GM12878 (cell line): ENCODE measurements around the gene IGF1R. TPM values are rescaled to one million over a fixed set of nuclear protein-coding genes. Genes with fewer than 3 reads are reported as not detected.

ENCODE experiments used
- ATAC-seq: fragments of 200-7000 bp; cut with Tn5 transposase; 3 replicates; pipeline ENCODE4 v1.9.1; 2020; ENCODE audit warnings: mild to moderate bottlenecking, moderate library complexity
- BruUV-seq: library from RNA; stranded (reverse); fragments of 400-500 nt; replicated peaks from 2 replicates; lab custom pipeline; 2021; lab: Mats Ljungman, UMichigan
- CTCF ChIA-PET: fragments of 300-600 bp; sonication (Branson Sonifier 250); formaldehyde crosslinking; extraction: SDS; loops from one replicate; lab custom pipeline; 2021; ENCODE audit warnings: inconsistent platforms; lab: Yijun Ruan, JAX
- POLR2A ChIA-PET: fragments of 350-600 bp; formaldehyde crosslinking; extraction: SDS; loops from one replicate; lab custom pipeline; 2021; ENCODE audit warnings: inconsistent platforms; lab: Charles Lee
- RAD21 ChIA-PET: fragments of 300-600 bp; sonication (Branson Sonifier 250); formaldehyde crosslinking; loops from one replicate; lab custom pipeline; 2023; ENCODE audit warnings: antibody characterized with exemption; ENCODE audit not compliant: unreplicated experiment; lab: Charles Lee
- SMC1A ChIA-PET: fragments of 300-600 bp; sonication (Branson Sonifier 250); formaldehyde crosslinking; loops from one replicate; lab custom pipeline; 2023; ENCODE audit not compliant: unreplicated experiment, uncharacterized antibody; lab: Charles Lee
- DNase-seq: peaks from one replicate; pipeline ENCODE4 v3.0.0-alpha.2; 2011; ENCODE audit warnings: low read depth, low spot score
- FAIRE-seq: peaks from 3 replicates; lab custom pipeline; 2011; peaks lifted over from hg19 to GRCh38; lab: Jason Lieb, UNC
- H2AFZ ChIP-seq: 2 replicates; pipeline ENCODE4 v1.6.0; 2011; ENCODE audit warnings: low read depth, low read length, control low read depth; ENCODE audit not compliant: control insufficient read depth
- H3K27ac ChIP-seq: 2 replicates; pipeline ENCODE4 v1.5.1; 2011; ENCODE audit warnings: control low read depth; ENCODE audit not compliant: control insufficient read depth, insufficient read depth
- H3K27me3 ChIP-seq, 2 experiments: replicated peaks in 1 of 2; 2 replicates each; pipeline versions ENCODE4 v1.6.0 to v1.6.1; 2011; ENCODE audit warnings: low read length in 1 of 2; ENCODE audit not compliant: control insufficient read depth in 2 of 2, insufficient read depth in 2 of 2
- H3K36me3 ChIP-seq, 2 experiments: 2 replicates each; pipeline ENCODE4 v1.5.1; 2011; ENCODE audit warnings: low read length in 1 of 2; ENCODE audit not compliant: control insufficient read depth in 2 of 2, insufficient read depth in 2 of 2
- H3K4me1 ChIP-seq: 2 replicates; pipeline ENCODE4 v1.6.1; 2011; ENCODE audit warnings: mild to moderate bottlenecking, low read length, moderate library complexity, mixed read lengths; ENCODE audit not compliant: control insufficient read depth, insufficient read depth
- H3K4me2 ChIP-seq: 2 replicates; pipeline ENCODE4 v1.6.0; 2011; ENCODE audit warnings: control low read depth; ENCODE audit not compliant: control insufficient read depth, insufficient read depth
- H3K4me3 ChIP-seq: fragments of 200-600 bp; sonication (generic); 2 replicates; pipeline ENCODE4 v1.5.1; 2016
- H3K79me2 ChIP-seq: 2 replicates; pipeline ENCODE4 v1.6.0; 2011; ENCODE audit warnings: low read length; ENCODE audit not compliant: control insufficient read depth, insufficient read depth
- H3K9ac ChIP-seq: 2 replicates; pipeline ENCODE4 v1.8.0; 2011; ENCODE audit warnings: low read length, control low read depth, mixed read lengths; ENCODE audit not compliant: control insufficient read depth, insufficient read depth
- H3K9me3 ChIP-seq: replicated peaks from 3 replicates; pipeline ENCODE4 v1.5.1; 2011; ENCODE audit warnings: mild to moderate bottlenecking, low read length; ENCODE audit not compliant: control insufficient read depth, insufficient read depth
- H4K20me1 ChIP-seq: 2 replicates; pipeline ENCODE4 v1.6.0; 2011; ENCODE audit not compliant: control insufficient read depth, insufficient read depth
- PAX5 ChIP-seq: IDR thresholded peaks from 2 replicates; pipeline ENCODE4 v1.6.1; 2011; ENCODE audit warnings: low read depth, low read length, borderline replicate concordance
- PBX3 ChIP-seq: IDR thresholded peaks from 2 replicates; pipeline ENCODE4 v1.6.1; 2011; ENCODE audit warnings: mild to moderate bottlenecking, low read depth, low read length, moderate library complexity; ENCODE audit not compliant: insufficient replicate concordance
- STAT3 ChIP-seq: IDR thresholded peaks from 2 replicates; pipeline ENCODE4 v1.6.1; 2011; ENCODE audit warnings: low read depth, low read length, improper control_type of control experiment
- SUPT20H ChIP-seq: IDR thresholded peaks from 2 replicates; pipeline ENCODE4 v1.6.1; 2011; ENCODE audit warnings: low read depth, mild to moderate bottlenecking, low read length, moderate library complexity, borderline replicate concordance; ENCODE audit not compliant: control insufficient read depth
- TARDBP ChIP-seq: IDR thresholded peaks from 2 replicates; pipeline ENCODE4 v1.6.1; 2016; ENCODE audit warnings: borderline replicate concordance
- YY1 ChIP-seq: IDR thresholded peaks from 2 replicates; pipeline ENCODE4 v1.6.1; 2011; ENCODE audit warnings: low read depth, mild to moderate bottlenecking, low read length
- WGBS: methylation state at CpG from one replicate; pipeline ENCODE4 v1.1.6; 2016; ENCODE audit warnings: low lambda C conversion rate; ENCODE audit not compliant: insufficient replicate concordance, insufficient coverage; ENCODE audit errors: missing lambda C conversion rate; 5-methylcytosine and 5-hydroxymethylcytosine counted together
- in situ Hi-C: fragments of 300-500 bp; cut with MboI; formaldehyde crosslinking; loops from 9 replicates; pipeline ENCODE4 v1.14.3; 2018; ENCODE audit warnings: mixed read lengths
- intact Hi-C: fragments of 100-400 bp; cut with micrococcal nuclease; formaldehyde crosslinking; loops from one replicate; pipeline ENCODE4 v1.14.2; 2022; ENCODE audit not compliant: unreplicated experiment
- polyA plus RNA-seq, 11 experiments: library from polyadenylated mRNA; depleted of rRNA in 4 of 11; unstranded in 6 of 11; stranded (reverse) in 5 of 11; fragments of >200 nt; fragmentation: Nextera tagmentation in 4 of 11; fragmentation: Illumina TruSeq in 1 of 11; extraction: Ambion mirVana in 4 of 11; extraction: Trizol in 1 of 11; gene quantifications; 1 replicate in 1 of 11; 2 replicates in 10 of 11; pipeline versions ENCODE4 v1.2.1 to v1.2.3, GENCODE V29; 2011 to 2016; ENCODE audit warnings: inconsistent platforms in 2 of 11, missing spikeins in 2 of 11, low read depth in 1 of 11
- total RNA-seq, 4 experiments: library from RNA; depleted of rRNA in 3 of 4; stranded (reverse); fragments of >200 nt in 3 of 4; fragmentation: Illumina TruSeq in 1 of 4; extraction: Trizol in 1 of 4; gene quantifications; 2 replicates each; pipeline versions ENCODE4 v1.2.1 to v1.2.3, GENCODE V29; 2013 to 2021

IGF1R gene
- total and polyA plus RNA-seq, 10 of the 15 experiments (the other 5 are each of a cell fraction or from before 2014, with no cell fraction given) = 0.03 to 2.7 (median 0.66) TPM

- H2AFZ ChIP-seq = no peak overlapping the region
- DNase-seq (no peak), FAIRE-seq (no peak), ATAC-seq (no peak)
- ChIA-PET RAD21 (interaction anchor here (1.2 kb wide), 1 partner anchor 103 kb away, joined by 3 read pairs; no protein-coding TSS in a partner anchor), CTCF (interaction anchor here (1.1 kb wide), 1 partner anchor 121 kb away, joined by 4 read pairs; no protein-coding TSS in a partner anchor), SMC1A (interaction anchor here (0.8 to 4.6 kb wide), 4 partner anchors 12 to 104 kb away, joined by 3 to 63 read pairs (median 6); no protein-coding TSS in a partner anchor), POLR2A (no interaction called here)
- BruUV-seq = no TSS peak
- no peak for TF ChIP-seq YY1
- no peak for TF ChIP-seq TARDBP
- TF ChIP-seq STAT3 = no peak
- TF ChIP-seq PBX3 = no peak
- no peak for TF ChIP-seq SUPT20H
- no peak for TF ChIP-seq PAX5
- H4K20me1 ChIP-seq = no peaks in the 10 kb centered on the region
- intact Hi-C loops (no loop called here), in situ Hi-C loops (no loop called here)
- no peak overlapping the region for H3K9ac ChIP-seq
- H3K27ac ChIP-seq = no peak overlapping the region
- H3K4me1 ChIP-seq = peaks cover 25% of the 10 kb centered on the region
- no peak overlapping the region for H3K4me2 ChIP-seq
- 61% methylated on average over 8 of the region's 8 CpGs for WGBS
- no peaks in the 10 kb centered on the region for H3K36me3 ChIP-seq
- H3K4me3 ChIP-seq = no peak overlapping the region
- H3K9me3 ChIP-seq = no peaks in the 10 kb centered on the region
- H3K27me3 ChIP-seq = no peaks in the 10 kb centered on the region
- no peaks in the 10 kb centered on the region for H3K79me2 ChIP-seq
Measured at GRCh38 chr15:98955331-98955730, 307.0 kb downstream of the IGF1R start.
